ENCODE measurements around the gene IMMP2L. TPM values are rescaled to one million over a fixed set of nuclear protein-coding genes. Genes with fewer than 3 reads are reported as not detected.

The IMMP2L gene
- total and polyA plus RNA-seq, 2 of the 8 experiments (the other 6 are each of a cell fraction or from before 2014, with no cell fraction given): 2.3 to 10.1 TPM

- H3K36me3 ChIP-seq (ENCODE audit: control insufficient read depth in 2 of 4, insufficient read depth in 4 of 4, low read length in 3 of 4): no peaks in the 10 kb centered on the region
- 99% methylated on average over 4 of the region's 4 CpGs; no CpG with 5 or more reads in 1 of the 2 experiments for WGBS, 2 experiments (ENCODE audit: extremely low coverage in 1 of 2, insufficient coverage in 1 of 2, insufficient read length in 1 of 2, insufficient replicate concordance in 2 of 2, low coverage in 1 of 2, low lambda C conversion rate in 2 of 2, missing lambda C conversion rate in 1 of 2)
- H2BK120ac ChIP-seq (replicated peaks; ENCODE audit: low read depth, low read length): no peak overlapping the region
- H3K4ac ChIP-seq (replicated peaks; ENCODE audit: insufficient read length, low read depth, low read length): no peak overlapping the region
- H2BK5ac ChIP-seq (ENCODE audit: low read depth, low read length): no peak overlapping the region
- no peak overlapping the region for H2BK15ac ChIP-seq (ENCODE audit: low read length)
- ChIA-PET CTCF (ENCODE audit: partially characterized antibody) (no interaction called here), POLR2A (ENCODE audit: partially characterized antibody) (no interaction called here)
- H3K14ac ChIP-seq (ENCODE audit: insufficient read length): no peak overlapping the region
- H3K79me2 ChIP-seq (ENCODE audit: control insufficient read depth in 1 of 2, insufficient read depth in 2 of 2, low read length in 2 of 2): no peaks in the 10 kb centered on the region
- no peak overlapping the region for H3K18ac ChIP-seq (ENCODE audit: extremely low read depth, low read length)
- no peak overlapping the region for H3K27ac ChIP-seq (ENCODE audit: low read depth, low read length)
- TF ChIP-seq RAD21 (IDR thresholded peaks at IDR 0.05 in 1 of 2, conservative IDR thresholded peaks at IDR 0.05 in 1 of 2; ENCODE audit: low read depth in 2 of 2, low read length in 2 of 2) (no peak), TEAD4 (IDR thresholded peaks at IDR 0.05; ENCODE audit: low read depth, low read length) (no peak), SRF (IDR thresholded peaks at IDR 0.05; ENCODE audit: low read depth, low read length) (no peak), POU5F1 (IDR thresholded peaks at IDR 0.05; ENCODE audit: low read depth, low read length) (no peak), HDAC6 (IDR thresholded peaks at IDR 0.05; ENCODE audit: low read depth, low read length) (no peak), YY1 (IDR thresholded peaks at IDR 0.05; ENCODE audit: low read depth, low read length) (no peak), CHD1 (IDR thresholded peaks at IDR 0.05; ENCODE audit: low read depth, low read length) (no peak), CBX8 (IDR thresholded peaks at IDR 0.05; ENCODE audit: borderline replicate concordance, low read depth, low read length) (no peak), SP4 (IDR thresholded peaks at IDR 0.05; ENCODE audit: low read length) (no peak), SAP30 (IDR thresholded peaks at IDR 0.05; ENCODE audit: insufficient read depth, insufficient replicate concordance, low read length) (no peak), KDM5A (IDR thresholded peaks at IDR 0.05; ENCODE audit: low read length) (no peak), CTBP2 (IDR thresholded peaks at IDR 0.05; ENCODE audit: borderline replicate concordance, insufficient read depth, insufficient read length, low read length) (no peak), TAF7 (optimal IDR thresholded peaks at IDR 0.05; ENCODE audit: borderline replicate concordance, low read depth, low read length) (no peak)
- H4K91ac ChIP-seq (replicated peaks; ENCODE audit: insufficient read length, low read length): no peak overlapping the region
- H3K27me3 ChIP-seq (replicated peaks in 1 of 4; ENCODE audit: control insufficient read depth in 3 of 4, extremely low read depth in 1 of 4, insufficient read depth in 3 of 4, low read length in 3 of 4): no peaks in the 10 kb centered on the region
- no peak overlapping the region for H3K4me3 ChIP-seq (ENCODE audit: extremely low read depth in 1 of 4, insufficient read depth in 2 of 4, low read depth in 3 of 4, low read length in 4 of 4)
- H3K79me1 ChIP-seq (ENCODE audit: low read depth, low read length): no peaks in the 10 kb centered on the region
- H2AFZ ChIP-seq (ENCODE audit: low read length): no peak overlapping the region
- no peak overlapping the region for H2BK12ac ChIP-seq (ENCODE audit: low read depth, low read length)
- no peak overlapping the region for H3K9ac ChIP-seq (replicated peaks in 1 of 4; ENCODE audit: extremely low read depth in 1 of 4, low read depth in 3 of 4, low read length in 3 of 4)
- H2BK20ac ChIP-seq (ENCODE audit: low read length): no peak overlapping the region
- no peak overlapping the region for H4K8ac ChIP-seq (ENCODE audit: extremely low read depth, insufficient read depth, low read length)
- no peak overlapping the region for H3K56ac ChIP-seq (replicated peaks; ENCODE audit: insufficient read length, low read depth, low read length)
- no peak overlapping the region for H3K4me2 ChIP-seq (ENCODE audit: insufficient read depth in 1 of 2, low read depth in 2 of 2, low read length in 2 of 2)
- DNase-seq (ENCODE audit: low read depth in 1 of 2, low spot score in 2 of 2): no peak
- FAIRE-seq: no peak
- no peaks in the 10 kb centered on the region for H3K4me1 ChIP-seq (replicated peaks in 1 of 4; ENCODE audit: control insufficient read depth in 3 of 4, insufficient read depth in 4 of 4, low read length in 3 of 4)
- H3K23ac ChIP-seq (ENCODE audit: insufficient read length): no peak overlapping the region
- H2AK5ac ChIP-seq (ENCODE audit: low read depth, low read length): no peak overlapping the region
- peaks cover 6 to 18% of the 10 kb centered on the region in 2 experiments; a peak in 3 of 4 replicates for H3K9me3 ChIP-seq (ENCODE audit: insufficient read depth in 2 of 2, low read depth in 1 of 2, low read length in 1 of 2)
- no peaks in the 10 kb centered on the region for H3K23me2 ChIP-seq (ENCODE audit: low read depth, low read length)
- no peaks in the 10 kb centered on the region for H4K20me1 ChIP-seq (replicated peaks in 1 of 2; ENCODE audit: control insufficient read depth in 1 of 2, insufficient read depth in 2 of 2, low read length in 2 of 2)
- H4K5ac ChIP-seq (ENCODE audit: insufficient read length, low read depth, low read length): no peak overlapping the region
Observed at GRCh38 chr7:111067251-111067650, 495.0 kb downstream of the IMMP2L start.

Measured in H1 (cell line).